Activated T-helper 1 cell treated with anti-CD3 and anti-CD28 coated beads, Interleukin-12 subunit alpha, Interleukin-12 subunit beta, Interleukin-2, Interleukin-4 antibody, amounts not matched to agents 30 ng/mL and 10 ng/mL and 1 ng/mL, durations not matched to agents 14 hours and 24 hours and 36 hours (primary cell): ENCODE results near the gene LETM1. TPM values are rescaled to one million over a fixed set of nuclear protein-coding genes. Genes with fewer than 3 reads are reported as not detected.
A peak's percentile ranks its signal among the peaks of the same experiment; 100 is the strongest.

Source experiments
- DNase-seq: peaks from one replicate; pipeline ENCODE4 v3.0.0; 2021; ENCODE audit warnings: low spot score
- H3K27ac Mint-ChIP-seq: one replicate; pipeline ENCODE4 v1.8.0; 2021; ENCODE audit warnings: mild to moderate bottlenecking, mixed read lengths
- H3K27me3 Mint-ChIP-seq: one replicate; pipeline ENCODE4 v1.8.0; 2022; ENCODE audit warnings: mild to moderate bottlenecking, moderate library complexity, mixed read lengths; ENCODE audit not compliant: insufficient read depth
- H3K36me3 Mint-ChIP-seq: one replicate; pipeline ENCODE4 v1.8.0; 2021; ENCODE audit warnings: low read depth, mixed read lengths
- H3K4me1 Mint-ChIP-seq: one replicate; pipeline ENCODE4 v1.8.0; 2021; ENCODE audit warnings: low read depth, mixed read lengths
- H3K4me3 Mint-ChIP-seq: one replicate; pipeline ENCODE4 v1.8.0; 2021; ENCODE audit warnings: mild to moderate bottlenecking, moderate library complexity, mixed read lengths
- H3K9me3 Mint-ChIP-seq: one replicate; pipeline ENCODE4 v1.8.0; 2021; ENCODE audit warnings: mixed read lengths
- intact Hi-C: fragments of 100-400 bp; cut with micrococcal nuclease; formaldehyde crosslinking; loops from one replicate; pipeline ENCODE4 v1.15.1; 2024
- total RNA-seq: library from RNA; stranded (reverse); gene quantifications from 2 replicates; pipeline ENCODE4 v1.2.3, GENCODE V29; 2022

Gene LETM1
- total RNA-seq, 1 donor from 2014 or later, result 101 TPM

DNA sequence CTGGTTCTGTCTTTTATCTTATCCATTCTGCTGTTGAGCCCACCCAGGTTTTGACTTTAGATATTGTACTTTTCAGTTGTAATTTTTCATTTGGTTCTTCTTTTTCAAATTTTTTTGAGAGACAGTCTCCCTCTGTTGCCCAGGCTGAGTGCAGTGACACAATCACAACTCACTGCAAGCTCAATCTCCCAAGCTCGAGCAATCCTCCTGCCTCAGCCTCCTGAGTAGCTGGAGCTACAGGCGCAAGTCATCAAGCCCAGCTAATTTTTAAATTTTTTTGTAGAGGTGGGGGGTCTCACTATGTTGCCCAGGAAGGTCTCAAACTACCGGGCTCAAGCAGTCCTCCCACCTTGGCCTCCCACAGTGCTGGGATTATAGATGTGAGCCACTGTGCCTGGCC, 25.7 kb downstream of the LETM1 start:
- intact Hi-C loops, result no loop called here
- H3K36me3 Mint-ChIP-seq, result peaks cover 30% of the 10 kb centered on the region
- no peak for DNase-seq
- no peaks in the 10 kb centered on the region for H3K27me3 Mint-ChIP-seq
- peaks cover 15% of the 10 kb centered on the region for H3K4me1 Mint-ChIP-seq
- H3K9me3 Mint-ChIP-seq, result no peaks in the 10 kb centered on the region
- peak overlapping the region; percentile 3 for H3K27ac Mint-ChIP-seq
- H3K4me3 Mint-ChIP-seq, result no peak overlapping the region

DNA sequence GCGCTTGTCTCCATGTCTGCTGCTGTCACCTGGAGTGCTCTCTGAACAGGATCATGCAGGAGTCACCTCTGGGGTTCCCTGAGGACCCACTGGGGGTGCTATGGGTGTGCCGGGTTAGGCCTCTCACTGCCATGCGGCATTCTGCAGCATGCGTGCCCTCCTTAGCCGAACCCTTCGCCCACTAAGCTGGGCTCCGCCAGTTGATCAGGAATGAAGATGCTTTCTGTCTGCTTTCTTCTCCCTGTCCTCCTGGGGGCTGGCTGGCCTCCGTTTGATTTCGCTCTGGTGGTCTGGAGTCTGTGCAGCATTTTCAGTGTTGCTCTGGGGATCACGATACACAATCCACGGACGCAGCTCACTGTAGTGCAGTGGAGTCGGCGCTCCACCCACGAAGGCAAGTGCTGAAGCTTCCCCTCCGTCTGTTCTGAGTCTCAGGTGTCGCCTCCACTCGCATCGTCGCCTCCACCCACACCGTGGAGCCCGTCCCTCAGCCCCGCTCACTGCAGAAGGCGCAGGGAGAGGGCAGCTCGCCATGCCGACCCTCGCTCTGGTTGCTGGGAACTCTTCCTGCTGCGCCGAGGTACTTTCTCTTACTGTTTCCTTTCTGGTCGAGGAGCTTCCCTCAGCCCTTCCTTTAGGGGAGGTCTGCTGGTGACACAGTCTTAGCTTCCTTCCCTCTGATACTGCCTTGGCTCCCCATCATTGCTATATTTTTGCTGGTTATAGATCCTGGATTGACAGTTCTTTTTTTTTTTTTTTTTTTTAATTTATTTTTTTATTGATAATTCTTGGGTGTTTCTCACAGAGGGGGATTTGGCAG, 29.2 kb downstream of the LETM1 start:
- no peak for DNase-seq
- Mint-ChIP-seq H3K4me3 (no peak overlapping the region), H3K9me3 (no peaks in the 10 kb centered on the region), H3K27ac (no peak overlapping the region), H3K36me3 (peaks cover 29% of the 10 kb centered on the region), H3K27me3 (no peaks in the 10 kb centered on the region), H3K4me1 (peaks cover 6% of the 10 kb centered on the region)
- intact Hi-C loops, result no loop called here

DNA sequence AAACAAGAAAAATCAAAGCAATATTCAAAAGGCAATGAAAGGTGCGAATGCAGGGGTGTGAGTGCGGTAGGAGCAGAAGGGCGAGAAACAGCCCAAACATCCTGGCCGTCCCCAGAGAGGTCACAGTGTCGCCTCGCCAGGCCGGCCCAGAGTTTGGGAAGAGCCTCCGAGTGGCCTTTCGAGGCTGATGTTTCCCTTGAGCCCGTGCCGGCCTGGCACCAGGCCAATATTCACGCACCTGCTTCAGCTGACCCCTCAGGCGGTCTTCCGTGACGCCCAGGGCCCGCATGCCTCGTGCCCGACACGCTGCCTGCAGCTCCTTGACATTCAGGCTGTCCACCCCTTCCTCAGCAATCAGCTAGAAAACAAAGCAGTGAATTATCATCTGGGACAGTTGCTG, 30.6 kb downstream of the LETM1 start:
- H3K9me3 Mint-ChIP-seq, result no peaks in the 10 kb centered on the region
- no peak for DNase-seq
- H3K27ac Mint-ChIP-seq, result no peak overlapping the region
- peaks cover 21% of the 10 kb centered on the region for H3K36me3 Mint-ChIP-seq
- intact Hi-C loops, result no loop called here
- no peak overlapping the region for H3K4me3 Mint-ChIP-seq
- no peaks in the 10 kb centered on the region for H3K4me1 Mint-ChIP-seq
- no peaks in the 10 kb centered on the region for H3K27me3 Mint-ChIP-seq

DNA sequence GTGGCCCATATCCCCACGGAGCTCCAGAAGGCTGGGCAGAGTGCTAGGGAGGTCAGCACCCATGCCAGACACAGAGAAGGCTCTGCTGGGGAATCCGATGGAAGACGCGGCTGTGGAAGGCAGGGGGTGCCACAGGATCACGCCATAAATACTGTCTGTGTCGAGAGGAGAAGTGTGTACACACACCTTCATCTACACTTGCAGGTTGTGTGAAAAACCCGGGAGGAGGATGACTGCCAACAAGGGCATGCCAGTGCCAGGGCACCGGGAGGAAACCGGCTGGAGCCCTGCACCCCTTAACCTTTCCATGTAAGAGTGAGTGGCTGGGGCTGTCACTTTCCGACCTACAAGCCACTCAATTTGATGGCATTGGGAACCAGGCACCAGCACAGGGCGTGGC, 31.2 kb downstream of the LETM1 start:
- H3K9me3 Mint-ChIP-seq, result no peaks in the 10 kb centered on the region
- no peak overlapping the region for H3K4me3 Mint-ChIP-seq
- H3K36me3 Mint-ChIP-seq, result peaks cover 18% of the 10 kb centered on the region
- H3K4me1 Mint-ChIP-seq, result no peaks in the 10 kb centered on the region
- DNase-seq, result no peak
- H3K27me3 Mint-ChIP-seq, result no peaks in the 10 kb centered on the region
- intact Hi-C loops, result no loop called here
- no peak overlapping the region for H3K27ac Mint-ChIP-seq

DNA sequence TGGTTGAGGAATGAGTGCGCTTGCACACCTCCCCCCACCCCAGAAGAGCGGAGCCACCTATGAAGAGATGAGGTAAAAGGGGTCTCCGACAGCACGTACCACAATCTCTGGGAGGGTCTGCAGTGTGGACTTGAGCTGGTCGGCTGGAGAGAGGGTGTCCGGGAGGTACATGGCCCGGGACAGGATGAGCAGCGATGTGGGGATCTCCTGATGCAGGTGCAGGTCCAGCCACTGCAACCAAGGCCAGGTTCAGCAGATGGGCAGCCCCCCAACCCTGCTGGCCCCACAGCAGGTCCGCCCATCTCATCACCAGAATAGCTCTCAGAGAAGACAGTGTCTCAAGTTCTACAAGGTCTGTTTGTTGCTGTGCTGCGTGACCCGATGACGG, 32.4 kb downstream of the LETM1 start:
- H3K36me3 Mint-ChIP-seq, result peaks cover 23% of the 10 kb centered on the region
- no peak overlapping the region for H3K4me3 Mint-ChIP-seq
- H3K4me1 Mint-ChIP-seq, result no peaks in the 10 kb centered on the region
- intact Hi-C loops, result no loop called here
- no peaks in the 10 kb centered on the region for H3K9me3 Mint-ChIP-seq
- no peak overlapping the region for H3K27ac Mint-ChIP-seq
- DNase-seq, result no peak
- H3K27me3 Mint-ChIP-seq, result no peaks in the 10 kb centered on the region

DNA sequence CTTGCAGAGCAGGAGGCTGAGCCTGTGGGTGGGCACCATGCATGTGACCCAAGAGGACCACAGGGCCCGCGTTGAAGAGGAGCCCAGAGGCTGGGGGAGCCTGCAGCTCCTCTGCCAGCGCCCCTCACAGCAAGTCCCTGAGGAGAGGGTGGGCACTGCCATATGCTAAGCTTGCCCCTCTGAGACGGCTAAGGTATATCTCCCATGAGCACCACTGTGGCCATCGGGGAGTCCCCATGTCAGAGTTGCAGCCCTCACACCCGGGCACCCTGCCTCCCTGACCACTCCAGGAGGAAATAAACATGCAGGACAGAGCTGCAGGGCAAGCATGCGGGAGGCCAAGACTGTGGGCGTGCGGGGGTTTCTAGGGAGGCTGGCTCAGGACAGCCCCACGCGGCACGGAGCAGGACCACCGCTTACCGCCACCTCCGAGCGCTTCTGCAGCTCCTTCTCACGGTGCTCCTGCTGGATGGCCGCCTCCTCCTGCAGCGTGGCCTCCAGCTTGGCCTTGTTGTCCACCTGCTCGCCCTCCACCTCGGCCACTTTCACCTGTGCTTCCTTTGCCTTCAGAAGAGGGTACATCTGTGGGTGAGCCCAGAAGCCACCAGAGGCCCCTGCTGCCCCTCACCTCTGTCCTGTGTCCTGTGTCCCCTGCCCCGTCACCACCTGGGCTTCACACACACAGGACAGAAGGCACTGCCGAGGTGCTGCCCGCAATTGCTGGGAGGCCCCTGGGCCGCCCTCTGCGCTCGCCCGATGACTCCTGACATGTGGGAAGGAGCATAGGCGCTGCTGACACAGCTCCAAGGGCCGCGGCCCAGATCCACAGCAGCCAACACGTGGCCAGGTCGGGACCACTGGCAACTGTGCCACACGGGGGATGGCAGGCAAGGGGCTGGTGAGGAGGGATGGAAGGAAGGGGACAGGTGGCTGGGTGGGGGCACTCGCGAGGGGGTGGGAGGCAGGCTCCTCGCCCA, 33.1 kb downstream of the LETM1 start:
- Mint-ChIP-seq H3K27me3 (no peaks in the 10 kb centered on the region), H3K27ac (no peak overlapping the region), H3K36me3 (peaks cover 23% of the 10 kb centered on the region), H3K9me3 (no peaks in the 10 kb centered on the region), H3K4me3 (no peak overlapping the region), H3K4me1 (no peaks in the 10 kb centered on the region)
- DNase-seq, result no peak
- intact Hi-C loops, result no loop called here

DNA sequence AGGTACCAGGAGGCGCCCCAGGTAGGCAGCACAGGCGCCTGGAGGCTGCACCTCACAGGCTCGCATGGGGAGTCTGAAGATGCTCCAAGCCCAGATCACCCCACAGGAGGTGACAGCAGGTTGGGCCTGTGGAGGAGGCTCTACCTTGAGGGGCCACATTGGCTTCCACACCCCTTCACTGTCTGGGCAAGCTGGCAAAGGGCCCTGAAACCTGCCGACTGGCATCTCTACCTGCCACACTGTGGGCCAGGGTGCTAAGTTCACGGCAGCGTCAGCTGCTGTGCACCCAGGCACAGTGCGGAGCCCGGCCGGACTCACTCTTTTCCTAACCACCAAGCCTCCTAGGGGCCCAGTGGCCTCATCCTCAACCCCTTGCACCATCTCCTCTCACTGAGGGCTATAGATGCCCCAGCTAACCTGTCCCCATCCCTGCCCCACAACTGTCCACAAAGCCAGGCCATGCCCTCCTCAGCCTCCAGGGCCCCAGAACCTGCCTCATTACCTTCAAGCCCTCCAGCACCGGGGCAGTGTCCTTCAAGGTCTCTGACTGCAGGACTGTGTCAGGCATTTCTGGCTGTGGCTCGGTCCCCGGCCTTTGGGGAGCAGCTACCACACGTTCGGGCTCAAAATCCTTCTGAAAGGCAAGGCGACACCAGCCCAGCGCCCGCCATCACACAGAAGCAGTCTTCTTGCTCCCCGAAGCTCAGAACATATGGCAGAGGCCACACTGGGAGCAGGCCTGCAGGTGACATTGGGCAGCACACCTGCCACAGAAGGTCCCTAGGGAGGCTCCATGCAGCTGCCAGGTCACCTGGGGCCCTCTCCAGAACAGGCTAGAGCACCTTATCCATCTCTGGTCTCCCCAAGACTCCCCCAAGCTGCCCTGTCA, 34.0 kb downstream of the LETM1 start:
- no peak for DNase-seq
- H3K9me3 Mint-ChIP-seq, result no peaks in the 10 kb centered on the region
- no peak overlapping the region for H3K27ac Mint-ChIP-seq
- no peaks in the 10 kb centered on the region for H3K27me3 Mint-ChIP-seq
- no peaks in the 10 kb centered on the region for H3K4me1 Mint-ChIP-seq
- H3K36me3 Mint-ChIP-seq, result peaks cover 22% of the 10 kb centered on the region
- intact Hi-C loops, result no loop called here
- no peak overlapping the region for H3K4me3 Mint-ChIP-seq

DNA sequence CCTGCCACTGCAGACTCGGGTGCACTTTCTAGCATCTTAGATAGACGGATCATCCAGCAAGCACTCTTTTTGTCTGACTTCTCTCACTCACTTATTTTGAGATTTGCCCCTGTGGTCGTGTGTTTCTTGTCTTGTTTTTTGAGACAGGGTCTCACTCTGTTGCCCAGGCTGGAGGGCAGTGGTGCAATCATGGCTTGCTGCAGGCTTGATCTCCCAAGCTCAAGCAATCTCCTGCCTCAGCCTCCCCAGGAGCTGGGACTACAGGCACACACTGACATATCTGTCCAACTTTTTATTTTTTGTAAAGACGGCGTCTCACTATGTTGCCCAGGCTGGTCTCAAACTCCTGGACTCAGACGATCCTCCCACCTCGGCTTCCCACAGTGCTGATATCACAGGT, 36.1 kb downstream of the LETM1 start:
- Mint-ChIP-seq H3K27ac (no peak overlapping the region), H3K4me3 (no peak overlapping the region), H3K27me3 (no peaks in the 10 kb centered on the region), H3K4me1 (no peaks in the 10 kb centered on the region), H3K36me3 (peaks cover 20% of the 10 kb centered on the region), H3K9me3 (no peaks in the 10 kb centered on the region)
- no peak for DNase-seq
- intact Hi-C loops, result no loop called here

DNA sequence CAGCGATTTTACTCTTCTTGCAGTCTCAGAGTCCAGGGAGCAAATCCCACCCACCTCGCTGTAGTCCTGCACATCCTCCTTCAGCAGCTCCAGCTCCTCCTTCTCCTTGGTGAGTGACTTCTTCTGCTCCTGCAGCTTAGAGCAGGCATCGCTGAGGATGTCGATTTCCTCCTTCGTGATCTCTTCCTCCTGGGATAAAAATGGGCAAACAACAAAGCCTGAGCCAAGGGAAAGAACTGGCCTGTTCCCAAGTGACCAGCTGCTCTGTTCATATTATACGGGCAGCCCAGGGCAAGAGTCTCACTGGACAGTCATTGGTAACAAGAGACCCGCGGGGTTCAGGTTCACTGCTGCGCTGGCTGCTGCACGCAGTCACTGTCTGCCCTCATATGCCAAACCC, 36.7 kb downstream of the LETM1 start:
- Mint-ChIP-seq H3K27ac (no peak overlapping the region), H3K36me3 (peaks cover 23% of the 10 kb centered on the region), H3K9me3 (no peaks in the 10 kb centered on the region), H3K4me1 (no peaks in the 10 kb centered on the region), H3K4me3 (no peak overlapping the region), H3K27me3 (no peaks in the 10 kb centered on the region)
- no peak for DNase-seq
- intact Hi-C loops, result no loop called here

DNA sequence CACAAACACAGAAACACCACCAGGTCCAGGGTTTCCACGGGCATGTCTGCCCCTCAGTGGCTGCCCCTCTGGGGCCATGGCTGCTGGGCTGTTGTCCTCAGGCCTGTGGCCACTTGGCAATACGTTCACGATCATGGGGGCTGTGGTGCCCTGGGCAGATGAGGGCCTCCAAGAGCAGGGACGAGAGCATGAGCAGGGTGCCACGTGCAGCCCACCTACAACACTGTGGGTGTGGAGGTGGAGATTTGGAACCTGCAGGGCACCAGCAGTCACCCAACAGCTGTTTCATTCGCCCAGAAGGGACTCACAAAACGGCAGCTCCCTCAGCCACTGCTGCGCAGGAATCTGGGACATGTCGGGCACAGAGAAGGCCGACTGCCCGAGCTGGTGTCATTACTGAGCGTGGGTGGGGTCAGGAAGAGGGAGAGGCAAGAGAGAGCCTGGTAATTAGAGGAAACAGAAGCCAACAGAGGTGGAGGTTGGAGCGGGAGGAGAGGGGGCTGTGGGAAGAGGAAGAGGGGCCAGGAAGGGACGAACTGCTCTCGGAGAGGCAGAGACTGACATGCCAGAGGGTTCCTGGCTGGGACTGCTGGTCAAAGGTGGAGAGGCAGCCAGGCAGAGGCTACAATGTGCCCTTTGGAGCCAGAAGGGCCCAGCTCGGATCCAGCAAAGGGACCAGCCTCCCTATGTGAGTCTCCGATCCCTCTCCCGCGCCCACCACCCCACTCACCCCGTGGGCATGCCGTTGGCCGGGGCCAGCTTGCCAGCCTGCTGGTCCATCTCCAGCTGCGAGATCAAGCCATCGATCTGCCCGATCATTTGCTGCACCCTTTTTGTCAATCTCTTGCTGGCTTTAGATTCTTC, 39.7 kb downstream of the LETM1 start:
- intact Hi-C loops, result no loop called here
- Mint-ChIP-seq H3K27me3 (no peaks in the 10 kb centered on the region), H3K27ac (no peak overlapping the region), H3K36me3 (peaks cover 19% of the 10 kb centered on the region), H3K4me3 (no peak overlapping the region), H3K9me3 (no peaks in the 10 kb centered on the region), H3K4me1 (no peaks in the 10 kb centered on the region)
- no peak for DNase-seq

DNA sequence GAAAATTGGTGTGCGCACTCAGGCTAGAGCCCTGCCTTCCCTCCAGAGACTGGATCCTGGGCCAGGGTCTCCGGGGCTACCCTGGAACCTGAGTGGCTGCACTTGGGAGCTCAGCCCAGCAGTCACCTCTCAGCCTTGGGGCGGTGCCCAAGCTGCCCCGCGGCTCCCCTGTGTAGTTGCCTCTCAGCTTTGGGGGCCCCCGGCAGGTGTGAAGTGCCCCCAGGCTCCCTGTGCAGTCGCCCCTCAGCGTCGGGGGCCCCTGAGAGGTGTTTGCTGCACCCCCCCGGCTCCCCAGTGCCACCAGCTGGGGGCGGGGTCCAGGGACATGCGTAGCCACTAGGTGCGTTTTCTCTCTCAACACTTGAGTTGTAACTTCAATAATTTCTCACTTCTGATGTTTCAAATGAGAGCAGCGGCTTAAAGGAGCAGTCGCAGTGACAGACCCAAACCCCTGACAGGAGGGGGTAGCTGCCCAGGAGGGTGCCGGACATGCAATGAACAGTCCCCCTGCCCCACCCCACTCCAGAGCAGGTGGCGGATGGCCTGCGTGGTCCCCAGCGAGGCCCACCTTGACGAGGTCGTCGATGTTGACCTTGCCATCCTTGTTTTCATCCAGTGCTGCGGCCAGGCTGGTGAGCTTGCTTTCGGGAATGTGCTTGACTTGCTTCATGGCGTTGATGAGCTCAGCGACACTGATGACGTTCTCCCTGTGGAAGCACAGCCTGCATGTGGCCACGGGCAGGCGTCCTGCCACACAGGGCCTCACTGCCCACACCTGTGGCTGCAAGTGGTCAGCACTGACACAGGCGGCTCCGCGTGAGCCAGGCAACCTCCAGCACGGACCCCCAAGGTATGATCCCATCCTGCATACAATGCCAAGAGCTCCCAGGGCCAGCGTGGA, 40.6 kb downstream of the LETM1 start:
- H3K27me3 Mint-ChIP-seq, result no peaks in the 10 kb centered on the region
- peaks cover 18% of the 10 kb centered on the region for H3K36me3 Mint-ChIP-seq
- intact Hi-C loops, result no loop called here
- no peaks in the 10 kb centered on the region for H3K4me1 Mint-ChIP-seq
- no peaks in the 10 kb centered on the region for H3K9me3 Mint-ChIP-seq
- no peak overlapping the region for H3K27ac Mint-ChIP-seq
- no peak overlapping the region for H3K4me3 Mint-ChIP-seq
- no peak for DNase-seq
